ENCODE data around the gene ATG5.

ATG5 gene

GRCh38 chr6:106225581-106225980 lies 100.0 kb downstream of the ATG5 start:
- TF ChIP-seq CTCF (IDR thresholded peaks at IDR 0.05): no peak
- no peak overlapping the region for H3K27ac ChIP-seq
- no peak for DNase-seq (ENCODE audit: low spot score)
- no peak overlapping the region for H3K4me3 ChIP-seq

- no peak for DNase-seq (ENCODE audit: low spot score)
- TF ChIP-seq CTCF (IDR thresholded peaks at IDR 0.05): no peak
- Histone ChIP-seq H3K27ac (no peak overlapping the region), H3K4me3 (no peak overlapping the region)
Observed at GRCh38 chr6:106223300-106223930, 102.1 kb downstream of the ATG5 start.

GRCh38 chr6:106220485-106220884 lies 105.1 kb downstream of the ATG5 start:
- TF ChIP-seq CTCF (IDR thresholded peaks at IDR 0.05): no peak
- no peak overlapping the region for H3K4me3 ChIP-seq
- DNase-seq (ENCODE audit: low spot score): no peak
- no peak overlapping the region for H3K27ac ChIP-seq

- Histone ChIP-seq H3K4me3 (no peak overlapping the region), H3K27ac (no peak overlapping the region)
- no peak for TF ChIP-seq CTCF (IDR thresholded peaks at IDR 0.05)
- DNase-seq (ENCODE audit: low spot score): no peak
Observed at GRCh38 chr6:106216527-106216926, 109.0 kb downstream of the ATG5 start.

- H3K4me3 ChIP-seq: no peak overlapping the region
- no peak for TF ChIP-seq CTCF (IDR thresholded peaks at IDR 0.05)
- no peak for DNase-seq (ENCODE audit: low spot score)
- H3K27ac ChIP-seq: no peak overlapping the region
Observed at GRCh38 chr6:106215608-106216007, 110.0 kb downstream of the ATG5 start.

- H3K27ac ChIP-seq: no peak overlapping the region
- H3K4me3 ChIP-seq: no peak overlapping the region
- no peak for DNase-seq (ENCODE audit: low spot score)
- TF ChIP-seq CTCF (IDR thresholded peaks at IDR 0.05): no peak
Observed at GRCh38 chr6:106214531-106214930, 111.0 kb downstream of the ATG5 start.

- no peak for DNase-seq (ENCODE audit: low spot score)
- TF ChIP-seq CTCF (IDR thresholded peaks at IDR 0.05): no peak
- no peak overlapping the region for H3K27ac ChIP-seq
- H3K4me3 ChIP-seq: no peak overlapping the region
Observed at GRCh38 chr6:106213660-106214289, 111.8 kb downstream of the ATG5 start.

All from coronary artery (tissue), 2 donors.